GM19240 (cell line): Measurements from ENCODE around the gene DDT.
"Not testable (repeated sequence)": the region's sequence is repeated elsewhere in the genome, so short reads cannot be mapped to it uniquely, and the experiment has no call there.

Source experiments
- DNase-seq: peaks from one replicate; pipeline ENCODE4 v3.0.0; 2011; ENCODE audit warnings: low spot score; ENCODE audit not compliant: insufficient read length

DDT gene

DNA sequence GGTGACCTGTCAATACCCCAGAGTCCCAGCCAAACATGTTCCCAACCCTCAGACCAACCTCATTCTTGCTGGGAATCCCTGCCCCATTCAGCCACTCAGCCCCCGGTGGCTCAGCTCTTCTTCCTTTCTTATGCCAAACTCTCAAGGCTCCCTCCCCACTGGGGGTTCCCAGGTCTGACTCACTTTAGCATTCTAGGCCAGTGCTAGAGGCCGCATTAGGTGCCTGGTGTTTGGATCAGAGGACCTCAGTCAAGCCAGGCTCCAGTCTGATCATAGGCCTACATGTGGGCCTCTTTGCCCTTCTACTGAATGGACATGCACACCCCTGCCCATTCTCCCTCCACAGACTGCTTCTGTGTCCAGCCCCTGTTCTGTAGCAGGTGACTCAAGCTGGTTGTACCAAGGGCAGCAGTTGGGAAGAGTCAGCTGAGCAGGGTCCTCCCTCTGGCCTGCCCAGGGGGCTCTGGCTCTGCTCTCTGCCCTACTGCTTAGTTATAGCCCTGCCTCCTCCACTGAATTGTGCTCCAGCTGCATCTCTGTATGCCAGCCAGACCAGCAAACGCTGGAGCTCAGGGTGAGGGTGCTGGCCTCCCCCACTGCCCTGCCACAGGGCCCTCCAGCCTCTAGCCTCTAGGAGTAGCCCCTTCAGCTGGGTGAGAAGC, 15.5 kb upstream of the DDT start:
- DNase-seq: not testable (repeated sequence)

DNA sequence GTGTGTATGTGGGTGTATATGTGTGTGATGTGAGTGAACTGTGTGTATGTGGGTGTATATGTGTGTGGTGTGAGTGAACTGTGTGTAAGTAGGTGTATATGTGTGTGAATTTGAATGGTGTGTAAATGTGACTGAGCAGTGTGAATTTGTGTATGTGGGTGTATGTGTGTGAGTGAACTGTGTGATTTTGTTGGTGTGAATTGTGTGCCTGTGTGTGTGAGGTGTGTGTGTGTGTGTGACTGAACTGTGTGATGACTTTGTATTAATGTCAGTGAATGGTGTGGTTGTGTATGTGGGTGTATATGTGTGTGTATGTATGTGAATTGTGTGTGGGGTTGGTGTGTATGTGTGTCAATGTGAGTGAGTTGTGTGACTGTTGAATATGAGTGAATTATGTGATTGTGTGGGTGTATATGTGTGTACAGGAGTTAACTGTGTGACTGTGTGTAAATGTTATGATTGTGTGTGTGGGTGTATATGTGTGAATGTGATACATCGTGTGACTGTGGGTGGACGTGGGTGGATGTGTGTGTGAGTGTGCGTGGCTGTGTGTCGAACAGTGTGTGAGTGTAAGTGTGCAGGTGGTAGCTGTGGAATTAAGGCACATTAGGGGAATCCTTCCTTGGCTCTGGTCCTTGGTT, 12.4 kb upstream of the DDT start:
- DNase-seq: not testable (repeated sequence)

DNA sequence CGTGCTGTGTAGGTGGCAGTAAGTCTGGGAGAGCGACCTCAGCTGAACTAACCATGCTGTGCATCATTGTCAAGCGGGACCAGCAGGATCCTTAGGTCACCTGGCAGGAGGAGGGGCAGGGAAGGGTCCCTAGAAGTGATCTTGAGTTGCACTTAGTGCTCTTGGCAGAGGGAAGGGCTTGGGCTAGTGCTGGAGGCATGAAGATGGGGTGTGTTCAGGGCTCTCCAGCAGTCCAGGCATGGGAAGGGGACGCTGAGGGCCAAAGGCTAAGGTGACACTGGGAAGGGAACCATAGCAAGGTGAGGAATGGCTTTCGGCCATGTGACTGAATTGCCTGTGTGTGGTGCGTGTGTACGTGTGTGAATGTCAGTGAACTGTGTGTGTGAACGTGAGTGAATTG, 11.8 kb upstream of the DDT start:
- not testable (repeated sequence) for DNase-seq

- peak; percentile 51 for DNase-seq
Measured at GRCh38 chr22:23984430-23984829, 10.2 kb upstream of the DDT start.

DNA sequence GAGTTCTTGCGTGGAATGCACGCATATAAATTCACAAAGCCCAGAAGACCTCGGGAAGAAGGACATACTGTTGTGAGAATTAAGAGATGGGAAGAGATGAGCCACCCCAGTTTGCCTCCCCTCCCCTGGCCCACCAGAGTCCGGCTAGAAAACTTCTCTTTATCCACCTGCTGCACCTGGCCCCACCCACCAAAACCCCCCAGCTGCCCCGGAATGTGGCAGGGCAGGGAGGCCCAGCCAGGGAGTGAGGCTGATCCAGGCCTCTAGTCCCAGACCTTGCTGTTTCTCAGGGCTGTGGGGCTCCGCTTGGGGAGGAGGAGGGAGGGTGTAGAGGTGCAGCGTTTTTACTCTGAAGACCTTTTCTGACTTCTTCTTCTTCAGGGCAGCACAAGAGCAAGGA, 6.3 kb upstream of the DDT start:
- not testable (repeated sequence) for DNase-seq

GRCh38 chr22:23979557-23980240, 5.5 kb upstream of the DDT start, which contains the start of gene GSTT2:
GSTT2 (plus strand) TSS chr22:23980134.
- DNase-seq: not testable (repeated sequence)

DNA sequence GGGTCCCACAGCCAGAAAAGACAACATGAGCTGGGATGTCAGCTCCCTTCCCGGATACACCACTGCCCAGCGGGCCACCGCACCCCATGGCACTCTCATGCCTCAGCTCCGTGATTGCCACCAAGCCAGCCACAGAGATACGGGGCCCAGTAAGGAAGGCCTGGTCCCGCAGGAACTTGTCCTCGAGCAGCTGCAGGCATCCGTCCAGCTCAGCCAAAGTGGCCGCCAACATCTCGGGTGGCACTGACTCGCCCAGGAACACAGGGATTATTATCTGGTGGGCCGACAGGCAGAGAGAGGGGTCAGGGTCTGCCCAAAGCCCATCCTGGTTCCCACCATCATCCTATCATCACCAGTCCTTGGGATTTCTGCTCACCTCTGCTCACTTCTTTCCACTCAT, 3.1 kb upstream of the DDT start:
- DNase-seq: not testable (repeated sequence)

DNA sequence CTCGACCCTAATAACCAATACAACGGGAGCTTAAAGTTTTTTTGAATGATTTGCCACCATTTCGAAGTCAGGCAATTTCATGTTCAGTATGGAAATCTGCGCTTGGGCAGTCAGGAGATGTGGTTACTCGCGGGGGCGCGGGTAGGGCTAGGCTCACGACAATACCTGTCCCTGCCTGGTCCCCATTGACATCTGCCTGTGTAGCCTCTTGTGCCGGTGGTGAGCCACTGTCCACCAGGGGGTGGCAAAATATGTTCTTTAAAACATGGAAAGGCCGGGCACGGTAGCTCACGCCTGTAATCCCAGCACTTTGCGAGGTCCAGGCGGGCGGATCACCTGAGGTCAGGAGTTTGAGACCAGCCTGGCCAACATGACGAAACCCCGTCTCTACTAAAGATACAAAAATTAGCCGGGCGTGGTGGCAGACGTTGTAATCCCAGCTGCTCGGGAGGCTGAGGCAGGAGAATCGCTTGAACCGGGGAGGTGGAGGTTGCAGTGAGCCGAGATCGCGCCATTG, 653 bp upstream of the DDT start:
- DNase-seq: not testable (repeated sequence)

DNA sequence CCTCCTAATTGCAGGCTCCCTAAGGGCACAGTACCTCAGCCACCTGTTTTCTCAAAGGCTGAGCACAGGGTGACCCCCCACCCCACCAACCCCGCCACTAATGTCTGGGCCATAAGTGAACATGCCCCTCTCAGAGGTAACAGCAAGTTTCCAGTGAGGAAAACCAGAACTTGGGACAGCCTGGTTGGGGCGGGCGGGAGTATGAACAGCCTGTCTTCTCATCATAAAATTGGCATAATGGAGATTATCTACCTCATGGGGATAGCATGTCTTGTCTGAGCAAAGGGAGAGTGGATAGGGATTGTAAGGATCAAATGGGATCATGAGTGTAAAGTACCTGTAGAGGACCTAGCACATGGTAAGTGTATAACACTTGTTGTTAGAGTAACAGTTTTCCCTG, 2.3 kb downstream of the DDT start:
- not testable (repeated sequence) for DNase-seq

DNA sequence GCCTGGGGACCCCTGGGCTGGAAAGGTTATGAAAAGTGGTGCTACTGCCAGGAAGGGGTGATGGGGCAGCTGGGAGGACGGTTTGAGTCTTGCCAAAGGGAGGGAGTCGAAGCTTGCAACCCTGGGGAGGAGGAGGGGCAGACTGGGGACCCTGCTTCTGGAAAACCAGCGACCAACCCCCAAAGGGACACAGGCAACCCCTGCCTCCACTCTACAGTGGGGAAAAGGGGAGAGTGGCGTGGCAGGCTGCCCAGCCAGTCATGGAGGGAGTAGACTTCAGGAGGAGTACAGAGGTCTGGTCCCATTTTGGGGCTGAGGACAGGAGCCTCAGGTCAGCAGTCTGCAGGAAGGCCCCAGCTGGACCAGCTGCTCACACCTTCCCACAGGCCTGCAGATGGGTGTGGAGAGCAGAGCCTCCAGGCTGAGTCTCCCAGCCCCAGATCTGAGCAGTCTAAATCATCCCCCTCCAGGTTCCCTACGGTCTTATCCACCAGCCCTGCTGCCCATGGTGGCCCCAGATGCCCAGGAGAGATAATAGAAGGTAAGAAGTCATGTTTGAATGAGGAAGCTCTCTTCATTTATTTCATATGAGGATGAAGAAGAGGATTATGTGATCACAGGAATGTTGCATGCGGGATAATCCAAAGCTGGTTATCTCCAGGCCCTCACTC, 3.3 kb downstream of the DDT start:
- DNase-seq: no peak

DNA sequence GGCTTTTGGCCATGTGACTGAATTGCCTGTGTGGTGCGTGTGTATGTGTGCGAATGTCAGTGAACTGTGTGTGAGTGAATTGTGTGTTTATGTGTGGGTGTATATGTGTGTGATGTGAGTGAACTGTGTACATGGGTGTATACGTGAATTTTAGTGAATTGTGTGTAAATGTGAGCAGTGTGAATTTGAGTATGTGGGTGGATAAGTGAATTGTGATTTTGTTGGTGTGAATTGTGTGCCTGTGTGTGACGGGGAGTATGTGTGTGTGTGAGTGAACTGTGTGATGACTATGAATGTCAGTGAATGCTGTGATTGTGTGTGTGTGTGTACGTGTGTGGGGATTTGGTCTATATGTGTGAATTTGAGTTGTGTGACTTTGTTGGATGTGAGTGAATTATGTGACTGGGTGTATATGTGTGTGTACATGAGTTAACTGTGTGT, 4.0 kb downstream of the DDT start:
- no peak for DNase-seq

DNA sequence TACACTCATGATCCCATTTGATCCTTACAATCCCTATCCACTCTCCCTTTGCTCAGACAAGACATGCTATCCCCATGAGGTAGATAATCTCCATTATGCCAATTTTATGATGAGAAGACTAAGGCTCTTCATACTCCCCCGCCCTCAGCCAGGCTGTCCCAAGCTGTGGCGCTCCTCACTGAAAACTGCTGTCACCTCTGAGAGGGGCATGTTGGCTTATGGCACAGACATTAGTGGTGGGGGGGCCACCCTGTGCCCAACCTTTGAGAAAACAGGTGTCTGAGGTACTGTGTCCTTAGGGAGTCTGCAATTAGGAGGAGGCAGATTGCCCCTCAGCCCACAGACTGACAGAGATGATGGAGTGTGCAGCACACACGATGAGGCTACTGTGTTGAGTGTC, 5.2 kb downstream of the DDT start:
- DNase-seq: no peak

DNA sequence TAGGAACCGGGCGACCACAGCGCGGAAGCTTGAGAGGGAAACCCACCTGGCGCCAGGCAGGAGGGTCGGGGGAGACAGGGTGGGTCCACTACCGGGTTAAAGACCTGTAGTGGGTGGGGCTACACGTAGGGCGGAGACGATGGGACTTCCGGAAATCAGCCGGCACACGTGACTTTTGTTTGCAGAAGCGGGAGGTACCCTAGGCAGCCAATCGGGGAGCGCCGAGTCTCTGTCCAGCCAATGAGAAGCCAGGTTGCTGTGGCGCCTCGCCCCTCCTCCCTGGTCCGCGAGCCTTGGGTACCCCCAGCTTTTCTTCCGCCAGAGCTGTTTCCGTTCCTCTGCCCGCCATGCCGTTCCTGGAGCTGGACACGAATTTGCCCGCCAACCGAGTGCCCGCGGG, 7.7 kb downstream of the DDT start, which contains the start of gene DDTL:
DDTL (plus strand) TSS at position 321 of the 400 bp plus-strand sequence; CDS start at position 348, 27 bp downstream.
- not testable (repeated sequence) for DNase-seq

- DNase-seq: not testable (repeated sequence)
Measured at GRCh38 chr22:23966094-23966493, 8.1 kb downstream of the DDT start.

DNA sequence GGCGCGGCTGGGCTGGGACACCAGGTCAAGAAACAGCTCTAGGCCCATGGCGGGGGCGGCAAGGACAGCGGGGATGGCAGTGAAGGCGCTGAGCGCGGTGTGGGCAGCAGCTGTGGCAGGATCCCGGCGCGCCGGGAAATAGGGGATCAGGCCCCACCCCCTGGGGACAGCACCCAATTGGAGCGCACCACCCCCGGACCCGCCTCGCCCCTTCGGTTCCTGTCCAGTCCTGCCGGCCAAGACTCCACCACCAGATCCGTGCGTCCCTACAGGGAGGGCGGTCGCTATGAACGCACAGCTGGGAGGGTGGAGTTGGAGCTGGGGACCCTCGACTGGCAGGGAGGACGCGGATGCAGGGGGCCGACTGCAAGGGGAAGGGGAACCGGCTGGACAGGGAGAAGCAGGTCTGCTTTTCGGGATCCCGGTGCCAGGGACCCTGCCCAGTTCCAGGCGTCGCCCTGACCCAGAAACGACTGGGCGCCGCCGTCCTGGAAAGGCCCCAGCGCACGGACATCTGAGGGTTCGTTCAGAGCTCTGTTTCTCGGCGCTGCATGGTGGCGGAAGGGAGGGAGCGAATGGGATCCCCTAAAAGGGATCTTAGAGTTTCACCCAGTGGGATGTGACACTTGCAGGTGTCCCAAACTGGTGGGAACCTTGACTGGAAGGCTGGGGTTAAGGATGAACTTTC, 13.0 kb downstream of the DDT start, which contains the start of gene GSTT2B:
GSTT2B (minus strand) TSS at position 112 of the 688 bp plus-strand sequence; CDS start at position 48, 64 bp downstream.
- DNase-seq: not testable (repeated sequence)

- not testable (repeated sequence) for DNase-seq
Measured at GRCh38 chr22:23956301-23956900, 17.8 kb downstream of the DDT start.

DNA sequence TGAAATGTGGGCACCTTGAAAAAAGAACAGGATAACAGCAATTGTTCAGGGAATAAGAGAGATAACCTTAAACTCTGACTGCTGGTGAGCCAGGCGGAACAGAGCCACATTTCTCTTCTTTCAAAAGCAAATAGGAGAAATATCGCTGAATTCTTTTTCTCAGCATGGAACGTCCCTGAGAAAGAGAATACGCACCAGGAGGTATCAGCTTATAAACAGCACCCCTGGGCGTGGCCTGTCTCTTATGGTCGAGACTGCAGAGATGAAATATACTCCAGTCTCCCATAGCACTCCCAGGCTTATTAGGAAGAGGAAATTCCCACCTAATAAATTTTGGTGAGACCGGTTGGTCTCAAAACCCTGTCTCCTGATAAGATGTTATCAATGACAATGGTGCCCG, 18.4 kb downstream of the DDT start:
- DNase-seq: not testable (repeated sequence)

DNA sequence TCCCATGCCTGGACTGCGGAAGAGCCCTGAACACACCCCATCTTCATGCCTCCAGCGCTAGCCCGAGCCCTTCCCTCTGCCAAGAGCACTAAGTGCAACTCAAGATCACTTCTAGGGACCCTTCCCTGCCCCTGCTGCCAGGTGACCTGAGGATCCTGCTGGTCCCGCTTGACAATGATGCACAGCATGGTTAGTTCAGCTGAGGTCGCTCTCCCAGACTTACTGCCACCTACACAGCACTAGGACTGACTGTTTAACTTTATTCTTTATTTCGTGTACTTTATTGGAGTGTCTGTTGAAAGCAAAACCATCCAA, 19.3 kb downstream of the DDT start:
- DNase-seq: not testable (repeated sequence)

DNA sequence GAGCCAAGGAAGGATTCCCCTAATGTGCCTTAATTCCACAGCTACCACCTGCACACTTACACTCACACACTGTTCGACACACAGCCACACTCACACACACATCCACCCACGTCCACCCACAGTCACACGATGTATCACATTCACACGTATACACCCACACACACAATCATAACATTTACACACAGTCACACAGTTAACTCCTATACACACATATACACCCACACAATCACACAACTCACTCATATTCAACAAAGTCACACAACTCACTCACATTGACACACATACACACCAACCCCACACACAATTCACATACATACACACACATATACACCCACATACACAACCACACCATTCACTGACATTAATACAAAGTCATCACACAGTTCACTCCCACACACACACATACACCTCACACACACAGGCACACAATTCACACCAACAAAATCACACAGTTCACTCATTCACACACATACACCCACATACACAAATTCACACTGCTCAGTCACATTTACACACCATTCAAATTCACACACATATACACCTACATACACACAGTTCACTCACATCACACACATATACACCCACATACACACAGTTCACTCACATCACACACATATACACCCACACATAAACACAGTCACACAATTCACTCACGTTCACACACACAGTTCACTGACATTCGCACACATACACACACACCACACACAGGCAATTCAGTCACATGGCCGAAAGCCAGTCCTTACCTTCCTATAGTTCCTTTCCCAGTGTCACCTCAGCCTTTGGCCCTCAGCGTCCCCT, 19.8 kb downstream of the DDT start:
- DNase-seq: not testable (repeated sequence)

GRCh38 chr22:23953485-23953884, 20.8 kb downstream of the DDT start:
- DNase-seq: not testable (repeated sequence)
